NCI-H1417 treated with DMSO at 0.1 percent for 48 hours (cell line): ENCODE data around the gene OLFML2B.
"Not testable (repeated sequence)": the region's sequence is repeated elsewhere in the genome, so short reads cannot be mapped to it uniquely, and the experiment has no call there.

ENCODE experiments used
- DNase-seq: peaks from one replicate; lab custom pipeline; 2025; lab: John Stamatoyannopoulos, UW

The OLFML2B gene

GRCh38 chr1:162035241-162035640 is 11.6 kb upstream of the OLFML2B start:
- DNase-seq, result no peak

DNA sequence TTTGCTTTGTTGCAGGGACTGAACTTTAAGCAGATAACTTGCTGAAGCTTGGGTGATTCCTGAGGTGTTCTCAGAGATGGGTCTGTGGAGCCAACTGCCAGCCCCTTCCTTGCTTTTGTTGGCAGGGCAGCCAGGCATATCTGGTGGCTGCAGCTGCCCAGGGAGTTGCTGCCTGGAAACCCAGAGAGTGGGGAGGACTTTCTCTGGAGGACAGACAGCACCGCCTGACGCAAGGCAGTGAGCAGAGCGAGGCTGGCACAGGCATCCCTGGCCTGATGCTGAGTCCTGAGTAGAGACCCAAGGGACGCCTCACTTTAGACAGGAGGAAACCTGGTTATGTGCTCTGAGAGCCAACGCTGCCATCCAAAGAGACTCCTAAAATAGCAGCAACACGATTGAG is 9.8 kb upstream of the OLFML2B start:
- no peak for DNase-seq

GRCh38 chr1:162030759-162031280 is 7.2 kb upstream of the OLFML2B start:
- no peak for DNase-seq

- DNase-seq, result no peak
Measured at GRCh38 chr1:162029157-162029556, 5.5 kb upstream of the OLFML2B start.

DNA sequence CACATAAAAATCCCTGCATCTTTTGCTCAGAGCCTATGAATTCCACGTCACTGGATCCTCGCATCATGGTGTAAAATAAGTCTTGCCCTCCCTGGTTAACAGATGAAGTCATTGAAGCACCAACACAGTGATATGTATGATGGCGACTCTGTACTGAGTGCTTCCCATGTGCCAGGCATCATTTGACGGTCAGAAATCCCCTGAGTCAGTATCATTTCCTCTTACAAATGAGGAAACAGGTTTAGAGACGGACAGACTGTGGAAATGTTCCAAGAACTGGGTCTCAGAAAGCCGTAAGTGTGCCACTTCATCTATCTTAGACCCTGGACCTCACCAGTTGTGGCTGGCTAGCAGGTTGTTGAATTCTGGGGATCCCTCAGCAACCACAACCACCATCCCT is 5.1 kb upstream of the OLFML2B start:
- no peak for DNase-seq

DNA sequence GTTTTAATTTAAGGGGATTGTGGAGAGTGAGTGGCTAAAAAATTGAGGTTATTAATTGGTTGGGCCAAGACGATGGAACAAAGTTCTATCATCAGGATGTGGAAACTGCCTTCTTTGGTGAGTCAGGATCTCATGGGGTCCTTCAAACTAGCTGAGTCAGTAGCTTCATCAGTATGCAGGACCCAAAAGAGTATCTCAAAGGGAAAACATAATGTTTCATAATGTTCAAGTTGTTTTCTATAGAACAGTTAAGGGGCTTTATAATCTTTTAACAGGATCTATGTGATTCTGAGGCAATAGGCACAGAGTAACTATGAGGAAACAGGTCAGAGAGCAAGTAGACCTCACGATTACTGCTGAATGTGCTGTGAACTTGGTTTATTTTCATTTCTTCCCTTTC is 3.2 kb upstream of the OLFML2B start:
- no peak for DNase-seq

DNA sequence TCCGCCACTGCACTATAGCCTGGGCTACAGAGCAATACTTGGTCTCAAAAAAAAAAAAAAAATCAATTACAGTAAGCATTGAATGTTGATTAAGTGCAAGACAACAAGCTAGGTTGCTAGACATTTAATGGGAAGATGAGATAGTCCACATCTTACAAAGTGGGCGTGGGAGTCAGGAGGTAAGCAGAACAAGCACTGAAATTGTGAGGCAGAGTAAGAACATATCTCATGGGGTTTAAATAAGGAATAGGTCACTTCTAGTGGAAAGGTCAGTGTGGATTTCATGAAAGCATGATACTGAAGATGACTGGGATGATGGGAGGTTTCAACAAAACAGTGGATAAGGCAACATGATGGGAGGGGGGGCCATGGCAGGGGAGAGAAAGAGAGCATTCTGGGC is 1.9 kb upstream of the OLFML2B start:
- no peak for DNase-seq

GRCh38 chr1:162023181-162023546 is 505 bp downstream of the OLFML2B start:
- no peak for DNase-seq

- no peak for DNase-seq
Measured at GRCh38 chr1:162022626-162023025, 1.0 kb downstream of the OLFML2B start.

- no peak for DNase-seq
Measured at GRCh38 chr1:162021124-162021523, 2.5 kb downstream of the OLFML2B start.

GRCh38 chr1:162020150-162020549 is 3.5 kb downstream of the OLFML2B start:
- no peak for DNase-seq

DNA sequence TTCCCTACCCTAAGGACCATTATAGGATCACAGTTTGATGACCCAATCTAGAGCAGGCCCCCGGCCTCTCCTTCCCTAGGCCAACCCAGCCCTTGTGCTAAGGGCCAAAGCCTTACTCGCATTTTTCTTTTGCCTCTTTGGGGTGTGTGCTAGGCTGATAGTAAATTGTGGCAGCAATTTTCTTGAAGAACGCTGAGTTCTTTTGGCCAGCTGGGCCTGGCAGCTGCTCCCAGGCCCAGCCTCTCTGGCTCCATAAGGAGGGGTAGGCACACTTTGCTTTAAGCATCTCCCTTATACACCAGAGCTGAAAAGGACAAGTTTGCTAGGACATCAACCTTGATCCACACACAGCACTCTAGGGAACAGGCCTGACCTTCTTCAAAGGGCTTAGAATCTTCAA is 4.2 kb downstream of the OLFML2B start:
- no peak for DNase-seq

GRCh38 chr1:162019006-162019405 is 4.7 kb downstream of the OLFML2B start:
- no peak for DNase-seq

GRCh38 chr1:162018418-162018817 is 5.3 kb downstream of the OLFML2B start:
- no peak for DNase-seq

DNA sequence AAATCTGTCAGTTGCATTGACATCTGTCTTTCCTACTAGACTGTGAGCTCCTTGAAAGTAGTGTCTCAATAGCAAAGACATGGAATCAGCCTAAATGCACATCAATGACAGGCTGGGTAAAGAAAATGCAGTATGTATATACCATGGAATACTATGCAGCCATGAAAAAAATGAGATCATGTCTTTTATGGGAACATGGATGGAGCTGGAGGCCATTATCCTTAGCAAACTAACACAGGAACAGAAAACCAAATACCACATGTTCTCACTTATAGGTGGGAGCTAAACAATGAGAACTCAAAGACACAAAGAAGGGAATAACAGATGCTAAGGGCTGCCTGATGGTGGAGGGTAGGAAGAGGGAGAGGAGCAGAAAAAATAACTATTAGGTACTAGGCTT is 5.9 kb downstream of the OLFML2B start:
- DNase-seq, result not testable (repeated sequence)

DNA sequence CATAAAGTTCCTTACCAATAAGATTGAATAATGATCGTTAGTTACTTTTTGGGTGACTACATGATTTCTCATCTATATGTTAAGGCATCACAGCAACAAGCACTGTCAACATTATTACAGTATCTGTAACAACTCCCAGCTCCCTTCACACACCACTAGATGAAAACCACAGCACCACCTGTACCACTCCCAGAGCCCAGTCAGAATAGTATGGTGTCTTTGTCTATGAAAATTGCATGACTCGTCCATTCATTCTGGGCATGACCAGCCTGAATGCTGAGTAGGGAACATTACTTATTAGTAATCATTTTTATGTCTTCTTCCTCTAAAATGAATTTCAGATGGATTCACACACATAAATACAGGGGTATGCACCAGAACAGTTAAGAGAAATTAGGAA is 7.0 kb downstream of the OLFML2B start:
- DNase-seq, result no peak

DNA sequence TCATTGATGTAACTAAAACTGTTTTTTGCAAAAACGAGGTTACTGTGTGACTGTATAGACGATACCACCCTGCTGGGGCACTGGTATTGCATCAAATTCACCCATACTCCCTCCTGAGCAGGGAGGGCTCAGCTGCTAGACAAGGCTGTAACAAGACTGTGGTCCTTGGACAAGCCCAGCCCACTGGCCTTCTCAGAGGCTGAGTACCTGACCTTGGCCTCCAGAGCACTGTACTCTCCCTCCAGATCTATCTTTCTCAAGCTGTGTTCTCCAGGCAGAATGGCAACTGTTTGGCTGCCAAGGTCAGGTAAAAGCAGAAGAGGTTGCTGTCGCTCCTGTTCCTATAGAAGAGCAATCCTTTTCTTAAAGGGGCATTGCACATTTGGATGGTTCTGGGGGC is 8.5 kb downstream of the OLFML2B start:
- DNase-seq, result no peak

DNA sequence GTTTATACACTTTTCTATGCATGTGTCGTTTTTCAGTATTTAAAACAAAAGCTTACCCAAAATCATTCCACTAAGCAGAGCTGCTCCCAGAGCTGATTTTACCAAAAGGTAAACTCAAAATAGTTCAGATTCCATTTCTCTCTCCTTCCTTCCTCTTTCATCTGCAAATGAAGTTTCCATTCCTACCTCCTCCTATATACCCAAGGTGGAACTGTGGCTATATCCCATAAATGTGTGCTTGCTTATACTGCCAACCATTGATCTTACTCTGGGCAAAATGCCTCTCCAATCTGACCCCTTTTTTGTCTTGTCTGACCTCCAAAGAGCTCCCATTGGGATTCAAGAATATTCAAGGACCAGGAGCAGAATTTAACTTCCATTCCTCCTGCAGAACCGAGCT is 9.5 kb downstream of the OLFML2B start:
- no peak for DNase-seq

- no peak for DNase-seq
Measured at GRCh38 chr1:162013289-162013688, 10.4 kb downstream of the OLFML2B start.

DNA sequence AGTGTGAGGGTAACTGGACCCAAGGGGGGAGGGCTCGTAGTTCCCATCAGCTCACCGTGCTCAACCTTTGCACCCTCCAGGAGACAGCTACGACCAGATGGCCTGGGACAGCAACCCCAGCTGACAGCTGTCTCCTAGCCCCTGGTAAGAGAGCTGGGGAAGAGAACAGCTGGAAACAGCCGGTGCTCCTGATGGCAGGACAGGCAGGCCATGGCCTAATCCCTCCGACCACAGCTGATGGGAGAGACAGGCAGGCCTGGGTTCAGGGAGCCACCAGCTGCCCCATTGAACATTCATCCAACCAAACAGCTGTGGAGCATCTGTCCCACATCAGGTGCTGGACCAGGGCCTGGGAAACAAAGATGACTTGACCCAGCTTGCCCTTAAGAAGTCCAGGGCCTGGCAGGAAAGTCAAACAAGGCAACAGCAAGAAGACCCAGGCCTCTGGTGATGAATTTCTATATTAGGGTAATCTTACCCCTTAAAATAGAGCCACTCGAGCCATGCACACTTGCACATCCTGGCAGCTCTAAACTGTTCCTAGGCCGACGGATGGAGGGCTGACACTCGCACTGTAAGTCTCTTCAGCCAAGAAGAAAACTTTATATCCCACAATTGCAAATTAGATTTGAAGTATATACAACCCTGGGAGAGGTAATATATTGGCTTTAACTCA is 12.2 kb downstream of the OLFML2B start:
- DNase-seq, result no peak

DNA sequence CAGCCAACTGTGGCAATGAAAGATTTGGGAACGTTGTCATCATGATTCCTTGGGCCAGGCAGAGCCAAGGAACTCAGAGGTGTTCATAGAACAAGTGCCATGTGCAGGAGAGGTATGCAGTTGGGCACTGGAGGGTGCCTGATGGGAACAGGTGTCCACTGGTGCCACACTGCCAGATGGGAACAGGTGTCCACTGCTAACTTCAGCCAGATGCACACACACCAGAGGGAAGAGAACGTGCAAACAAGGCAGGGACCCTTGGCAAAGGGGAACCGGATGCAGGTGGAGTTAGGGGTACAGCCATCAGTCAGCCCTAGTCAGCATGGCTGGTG is 13.5 kb downstream of the OLFML2B start:
- DNase-seq, result no peak

DNA sequence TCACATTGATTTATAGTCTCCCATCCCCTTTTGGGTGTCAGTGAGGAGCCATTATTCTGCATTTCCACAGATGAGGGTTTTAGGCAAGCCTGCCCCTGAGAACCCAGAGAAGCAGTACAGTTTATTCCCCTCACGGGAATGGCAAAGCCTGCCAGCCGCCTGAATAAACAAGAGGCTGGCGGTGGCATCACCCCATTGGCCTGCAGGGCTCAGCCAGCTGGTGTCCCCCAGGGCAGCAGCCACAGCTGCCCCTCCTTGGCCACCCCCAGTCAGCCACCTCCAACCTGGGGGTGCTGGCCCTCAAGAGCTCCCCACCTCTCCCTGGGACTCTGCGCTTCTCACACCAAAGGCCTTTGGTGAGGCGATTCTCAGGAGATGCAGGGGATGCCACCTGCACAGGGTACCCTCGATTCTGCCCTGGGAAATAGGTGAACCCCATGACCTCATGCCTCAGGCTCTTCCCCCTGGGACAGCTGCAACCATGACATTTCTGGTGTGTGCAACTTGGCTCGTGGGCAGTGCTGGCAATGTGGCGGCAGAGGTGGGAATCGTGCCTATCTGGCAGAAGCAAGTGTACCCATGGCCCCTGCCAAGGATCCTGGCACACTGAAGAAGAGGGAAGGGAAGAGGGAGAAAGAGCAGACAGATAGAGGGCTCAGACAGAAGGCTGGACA is 14.0 kb downstream of the OLFML2B start:
- DNase-seq, result no peak

- no peak for DNase-seq
Measured at GRCh38 chr1:162008799-162009198, 14.9 kb downstream of the OLFML2B start.

DNA sequence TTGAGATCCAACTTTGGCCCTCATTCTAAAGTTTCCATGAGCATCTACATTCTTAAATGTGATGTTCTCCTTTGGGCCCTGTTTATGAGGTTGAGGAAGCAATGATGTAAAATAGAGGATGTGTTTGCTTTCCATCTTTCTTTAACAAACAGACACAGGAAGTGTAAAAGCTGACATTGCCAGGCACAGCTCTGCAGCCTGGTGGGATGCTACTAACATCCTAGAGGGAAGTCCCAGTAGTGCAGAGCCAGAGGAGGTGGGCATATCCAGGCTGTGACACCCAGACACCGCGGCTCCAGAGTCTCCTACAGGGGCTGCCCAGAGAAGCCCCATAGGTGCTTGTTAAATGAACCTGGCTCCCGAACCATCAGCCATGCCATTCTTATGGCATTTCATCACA is 16.2 kb downstream of the OLFML2B start:
- no peak for DNase-seq
